Measurements from ENCODE around the gene CACNA1F.

The CACNA1F gene

GRCh38 chrX:49233176-49233575 is at the start of gene CACNA1F:
TSS of gene CACNA1F (minus strand) at chrX:49233340. CDS start at chrX:49233309, 31 bp downstream.
- DNase-seq (ENCODE audit: low read depth in 2 of 2) = no peak

GRCh38 chrX:49282647-49283011 is 49.5 kb upstream of the CACNA1F start:
- no peak for DNase-seq (ENCODE audit: low read depth in 2 of 2)

GRCh38 chrX:49278081-49278480 is 44.9 kb upstream of the CACNA1F start:
- no peak for DNase-seq (ENCODE audit: low read depth in 2 of 2)

GRCh38 chrX:49277535-49277830 is 44.3 kb upstream of the CACNA1F start:
- DNase-seq (ENCODE audit: low read depth in 2 of 2) = no peak

- DNase-seq (ENCODE audit: low read depth in 2 of 2) = no peak
Measured at GRCh38 chrX:49276671-49277534, 43.8 kb upstream of the CACNA1F start.

GRCh38 chrX:49276207-49276606 is 43.1 kb upstream of the CACNA1F start:
- no peak for DNase-seq (ENCODE audit: low read depth in 2 of 2)

- peak in 1 of 2 donors; percentile 19 for DNase-seq (ENCODE audit: low read depth in 2 of 2)
Measured at GRCh38 chrX:49273181-49273727, 40.1 kb upstream of the CACNA1F start.

GRCh38 chrX:49272421-49272820 is 39.3 kb upstream of the CACNA1F start:
- no peak for DNase-seq (ENCODE audit: low read depth in 2 of 2)

GRCh38 chrX:49271341-49271740 is 38.2 kb upstream of the CACNA1F start:
- DNase-seq (ENCODE audit: low read depth in 2 of 2) = no peak

- no peak for DNase-seq (ENCODE audit: low read depth in 2 of 2)
Measured at GRCh38 chrX:49270249-49270921, 37.2 kb upstream of the CACNA1F start.

GRCh38 chrX:49269767-49270248 is 36.7 kb upstream of the CACNA1F start, which contains the start of gene PPP1R3F:
TSS of gene PPP1R3F (plus strand) at chrX:49269793. CDS start at chrX:49269870, 77 bp downstream.
- no peak for DNase-seq (ENCODE audit: low read depth in 2 of 2)

- DNase-seq (ENCODE audit: low read depth in 2 of 2) = peak; percentile 86 to 94
Measured at GRCh38 chrX:49269010-49269766, 36.0 kb upstream of the CACNA1F start.

GRCh38 chrX:49268702-49269009 is 35.5 kb upstream of the CACNA1F start:
- DNase-seq (ENCODE audit: low read depth in 2 of 2) = no peak

- no peak for DNase-seq (ENCODE audit: low read depth in 2 of 2)
Measured at GRCh38 chrX:49266523-49267445, 33.6 kb upstream of the CACNA1F start.

- DNase-seq (ENCODE audit: low read depth in 2 of 2) = no peak
Measured at GRCh38 chrX:49264460-49264859, 31.3 kb upstream of the CACNA1F start, which contains the start of gene FOXP3. TSS of gene FOXP3 (minus strand) at chrX:49264710. CDS start at chrX:49258505, 6,205 bp downstream.

GRCh38 chrX:49263631-49264030 is 30.5 kb upstream of the CACNA1F start:
- DNase-seq (ENCODE audit: low read depth in 2 of 2) = no peak

- DNase-seq (ENCODE audit: low read depth in 2 of 2) = no peak
Measured at GRCh38 chrX:49262603-49263002, 29.5 kb upstream of the CACNA1F start.

GRCh38 chrX:49260221-49260985 is 27.3 kb upstream of the CACNA1F start:
- no peak for DNase-seq (ENCODE audit: low read depth in 2 of 2)

GRCh38 chrX:49258749-49259124 is 25.6 kb upstream of the CACNA1F start:
- DNase-seq (ENCODE audit: low read depth in 2 of 2) = no peak

Measured in stimulated activated CD8-positive, alpha-beta memory T cell treated with anti-CD3 and anti-CD28 coated beads, Interleukin-15, amount 100 ng/mL, for 4 hours (primary cell).